ENCODE results near the gene MOCOS. TPM values are rescaled to one million over a fixed set of nuclear protein-coding genes. Genes with fewer than 3 reads are reported as not detected.
"Not testable (repeated sequence)": the region's sequence is repeated elsewhere in the genome, so short reads cannot be mapped to it uniquely, and the experiment has no call there.

Gene MOCOS
- total RNA-seq, 1 experiment from 2014 or later, result 3.0 TPM

DNA sequence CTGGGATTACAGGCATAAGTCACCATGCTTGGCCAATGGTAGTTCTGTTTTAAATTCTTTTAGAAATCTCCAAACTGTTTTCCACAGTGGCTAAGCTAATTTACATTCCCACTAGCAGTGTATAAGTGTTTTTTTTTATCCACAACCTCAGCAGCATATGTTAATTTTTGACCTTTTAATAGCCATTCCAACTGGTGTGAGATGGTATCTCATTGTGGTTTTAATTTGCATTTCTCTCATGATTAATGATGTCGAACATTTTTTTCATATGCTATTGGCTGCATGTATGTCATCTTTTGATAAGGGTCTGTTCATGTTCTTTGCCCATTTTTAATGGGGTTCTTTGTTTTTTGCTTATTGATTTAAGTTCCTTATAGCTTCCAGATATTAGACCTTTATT, 20.0 kb downstream of the MOCOS start:
- Histone ChIP-seq H3K9me3 (ENCODE audit: control insufficient read depth, insufficient read depth, low read depth, low read length) (no peaks in the 10 kb centered on the region), H3K27me3 (ENCODE audit: control insufficient read depth, insufficient read depth, low read length) (no peaks in the 10 kb centered on the region), H3K27ac (ENCODE audit: low read length) (no peak overlapping the region), H3K4me1 (ENCODE audit: control insufficient read depth, insufficient read depth, low read length) (no peaks in the 10 kb centered on the region), H3K36me3 (ENCODE audit: control insufficient read depth, insufficient read depth, low read length) (no peaks in the 10 kb centered on the region), H3K4me3 (ENCODE audit: low read depth in 2 of 2, low read length in 2 of 2) (no peak overlapping the region)
- DNase-seq (ENCODE audit: low read depth, low spot score) (no peak), ATAC-seq (no peak)
- intact Hi-C loops (cut with micrococcal nuclease; ENCODE audit: unreplicated experiment) (no loop called here), in situ Hi-C loops (cut with HindIII; ENCODE audit: low pct_unique_long_range_greater_than_20kb, low sequenced_read_pairs) (no loop called here)
- BruUV-seq (replicated peaks), result no TSS peak
- ChIA-PET POLR2A (no interaction called here), CTCF (no interaction called here)
- TF ChIP-seq POLR2AphosphoS5 (IDR thresholded peaks at IDR 0.05; ENCODE audit: low read depth, low read length), result no peak
- TF ChIP-seq, protein P1, sequence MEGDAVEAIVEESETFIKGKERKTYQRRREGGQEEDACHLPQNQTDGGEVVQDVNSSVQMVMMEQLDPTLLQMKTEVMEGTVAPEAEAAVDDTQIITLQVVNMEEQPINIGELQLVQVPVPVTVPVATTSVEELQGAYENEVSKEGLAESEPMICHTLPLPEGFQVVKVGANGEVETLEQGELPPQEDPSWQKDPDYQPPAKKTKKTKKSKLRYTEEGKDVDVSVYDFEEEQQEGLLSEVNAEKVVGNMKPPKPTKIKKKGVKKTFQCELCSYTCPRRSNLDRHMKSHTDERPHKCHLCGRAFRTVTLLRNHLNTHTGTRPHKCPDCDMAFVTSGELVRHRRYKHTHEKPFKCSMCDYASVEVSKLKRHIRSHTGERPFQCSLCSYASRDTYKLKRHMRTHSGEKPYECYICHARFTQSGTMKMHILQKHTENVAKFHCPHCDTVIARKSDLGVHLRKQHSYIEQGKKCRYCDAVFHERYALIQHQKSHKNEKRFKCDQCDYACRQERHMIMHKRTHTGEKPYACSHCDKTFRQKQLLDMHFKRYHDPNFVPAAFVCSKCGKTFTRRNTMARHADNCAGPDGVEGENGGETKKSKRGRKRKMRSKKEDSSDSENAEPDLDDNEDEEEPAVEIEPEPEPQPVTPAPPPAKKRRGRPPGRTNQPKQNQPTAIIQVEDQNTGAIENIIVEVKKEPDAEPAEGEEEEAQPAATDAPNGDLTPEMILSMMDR (IDR thresholded peaks at IDR 0.05), result no peak
- TF ChIP-seq, protein P2, sequence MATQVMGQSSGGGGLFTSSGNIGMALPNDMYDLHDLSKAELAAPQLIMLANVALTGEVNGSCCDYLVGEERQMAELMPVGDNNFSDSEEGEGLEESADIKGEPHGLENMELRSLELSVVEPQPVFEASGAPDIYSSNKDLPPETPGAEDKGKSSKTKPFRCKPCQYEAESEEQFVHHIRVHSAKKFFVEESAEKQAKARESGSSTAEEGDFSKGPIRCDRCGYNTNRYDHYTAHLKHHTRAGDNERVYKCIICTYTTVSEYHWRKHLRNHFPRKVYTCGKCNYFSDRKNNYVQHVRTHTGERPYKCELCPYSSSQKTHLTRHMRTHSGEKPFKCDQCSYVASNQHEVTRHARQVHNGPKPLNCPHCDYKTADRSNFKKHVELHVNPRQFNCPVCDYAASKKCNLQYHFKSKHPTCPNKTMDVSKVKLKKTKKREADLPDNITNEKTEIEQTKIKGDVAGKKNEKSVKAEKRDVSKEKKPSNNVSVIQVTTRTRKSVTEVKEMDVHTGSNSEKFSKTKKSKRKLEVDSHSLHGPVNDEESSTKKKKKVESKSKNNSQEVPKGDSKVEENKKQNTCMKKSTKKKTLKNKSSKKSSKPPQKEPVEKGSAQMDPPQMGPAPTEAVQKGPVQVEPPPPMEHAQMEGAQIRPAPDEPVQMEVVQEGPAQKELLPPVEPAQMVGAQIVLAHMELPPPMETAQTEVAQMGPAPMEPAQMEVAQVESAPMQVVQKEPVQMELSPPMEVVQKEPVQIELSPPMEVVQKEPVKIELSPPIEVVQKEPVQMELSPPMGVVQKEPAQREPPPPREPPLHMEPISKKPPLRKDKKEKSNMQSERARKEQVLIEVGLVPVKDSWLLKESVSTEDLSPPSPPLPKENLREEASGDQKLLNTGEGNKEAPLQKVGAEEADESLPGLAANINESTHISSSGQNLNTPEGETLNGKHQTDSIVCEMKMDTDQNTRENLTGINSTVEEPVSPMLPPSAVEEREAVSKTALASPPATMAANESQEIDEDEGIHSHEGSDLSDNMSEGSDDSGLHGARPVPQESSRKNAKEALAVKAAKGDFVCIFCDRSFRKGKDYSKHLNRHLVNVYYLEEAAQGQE (IDR thresholded peaks at IDR 0.05; ENCODE audit: insufficient read depth in 1 of 2, low read depth in 2 of 2, low read length in 1 of 2), result no peak
- TF ChIP-seq SIN3A (IDR thresholded peaks at IDR 0.05; ENCODE audit: borderline replicate concordance, insufficient read depth, low read depth, low read length), result no peak
- no peak for TF ChIP-seq TCF7L2 (IDR thresholded peaks at IDR 0.05; ENCODE audit: low read depth, low read length)

DNA sequence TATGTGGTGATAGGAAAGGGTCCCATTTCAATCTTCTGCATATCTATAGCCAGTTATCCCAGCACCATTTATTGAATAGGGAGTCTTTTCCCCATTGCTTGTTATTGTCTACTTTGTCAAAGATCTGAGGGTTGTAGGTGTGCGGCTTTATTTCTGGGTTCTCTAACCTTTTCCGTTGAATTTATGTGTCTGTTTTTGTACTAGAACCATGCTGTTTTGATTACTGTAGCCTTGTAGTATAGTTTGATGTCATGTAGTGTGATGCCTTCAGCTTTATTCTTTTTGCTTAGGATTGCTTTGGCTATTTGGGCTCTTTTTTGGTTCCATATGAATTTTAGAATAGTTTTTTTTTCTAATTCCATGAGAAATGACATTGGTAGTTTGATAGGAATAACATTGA, 20.7 kb downstream of the MOCOS start:
- in situ Hi-C loops (cut with HindIII; ENCODE audit: low pct_unique_long_range_greater_than_20kb, low sequenced_read_pairs); H3K9me3 ChIP-seq (ENCODE audit: control insufficient read depth, insufficient read depth, low read depth, low read length); H3K27me3 ChIP-seq (ENCODE audit: control insufficient read depth, insufficient read depth, low read length); ATAC-seq; H3K4me3 ChIP-seq (ENCODE audit: low read depth in 2 of 2, low read length in 2 of 2); H3K27ac ChIP-seq (ENCODE audit: low read length); H3K4me1 ChIP-seq (ENCODE audit: control insufficient read depth, insufficient read depth, low read length); DNase-seq (ENCODE audit: low read depth, low spot score); intact Hi-C loops (cut with micrococcal nuclease; ENCODE audit: unreplicated experiment); CTCF ChIA-PET; POLR2A ChIA-PET; H3K36me3 ChIP-seq (ENCODE audit: control insufficient read depth, insufficient read depth, low read length); BruUV-seq (replicated peaks): not testable (repeated sequence)

DNA sequence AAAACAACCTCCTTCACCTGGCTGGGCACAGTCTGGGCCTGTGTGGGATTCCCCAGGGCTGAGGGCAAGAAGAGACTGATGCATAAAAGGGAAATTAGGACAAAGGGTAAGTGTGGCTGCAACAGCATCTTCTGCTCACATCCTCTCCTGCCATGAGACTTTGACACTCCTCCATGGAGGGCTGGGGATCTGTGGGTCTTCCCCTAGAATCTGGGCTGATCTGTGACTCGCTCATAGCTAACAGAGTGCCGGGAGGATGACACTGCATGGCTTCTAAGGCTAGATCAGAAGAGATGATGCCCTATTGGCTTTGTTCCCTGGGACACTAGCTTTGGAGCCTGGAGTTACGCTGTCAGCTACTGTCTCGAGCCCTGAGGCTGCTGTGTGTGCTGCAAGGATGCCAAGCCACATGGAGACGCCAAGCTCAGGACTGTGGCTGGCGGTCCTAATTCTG, 24.3 kb downstream of the MOCOS start:
- H3K4me1 ChIP-seq (ENCODE audit: control insufficient read depth, insufficient read depth, low read length), result no peaks in the 10 kb centered on the region
- BruUV-seq (replicated peaks), result no TSS peak
- no peaks in the 10 kb centered on the region for H3K9me3 ChIP-seq (ENCODE audit: control insufficient read depth, insufficient read depth, low read depth, low read length)
- POLR2A ChIA-PET, result no interaction called here
- in situ Hi-C loops (cut with HindIII; ENCODE audit: low pct_unique_long_range_greater_than_20kb, low sequenced_read_pairs) (no loop called here), intact Hi-C loops (cut with micrococcal nuclease; ENCODE audit: unreplicated experiment) (no loop called here)
- H3K36me3 ChIP-seq (ENCODE audit: control insufficient read depth, insufficient read depth, low read length), result no peaks in the 10 kb centered on the region
- no peak for DNase-seq (ENCODE audit: low read depth, low spot score)
- CTCF ChIA-PET, result no interaction called here
- TF ChIP-seq, protein P1 (IDR thresholded peaks at IDR 0.05), result no peak
- TF ChIP-seq POLR2AphosphoS5 (IDR thresholded peaks at IDR 0.05; ENCODE audit: low read depth, low read length), result no peak
- no peak for TF ChIP-seq TCF7L2 (IDR thresholded peaks at IDR 0.05; ENCODE audit: low read depth, low read length)
- TF ChIP-seq, protein P2 (IDR thresholded peaks at IDR 0.05; ENCODE audit: insufficient read depth in 1 of 2, low read depth in 2 of 2, low read length in 1 of 2), result no peak
- TF ChIP-seq SIN3A (IDR thresholded peaks at IDR 0.05; ENCODE audit: borderline replicate concordance, insufficient read depth, low read depth, low read length), result no peak
- no peak overlapping the region for H3K27ac ChIP-seq (ENCODE audit: low read length)
- H3K27me3 ChIP-seq (ENCODE audit: control insufficient read depth, insufficient read depth, low read length), result no peaks in the 10 kb centered on the region
- ATAC-seq, result no peak
- H3K4me3 ChIP-seq (ENCODE audit: low read depth in 2 of 2, low read length in 2 of 2), result no peak overlapping the region
